NCI-H1436 treated with DMSO at 0.1 percent for 48 hours (cell line): ENCODE measurements around the gene FLNB.

Experiments
- DNase-seq: peaks from one replicate; lab custom pipeline; 2025; lab: John Stamatoyannopoulos, UW

Gene FLNB

GRCh38 chr3:58106061-58106460 lies 97.8 kb downstream of the FLNB start:
- DNase-seq: no peak

- no peak for DNase-seq
These were observed 98.4 kb downstream of the FLNB start for GRCh38 chr3:58106640-58107039.

- no peak for DNase-seq
These were observed 99.4 kb downstream of the FLNB start for GRCh38 chr3:58107597-58107996.

GRCh38 chr3:58109752-58110151 lies 101.5 kb downstream of the FLNB start:
- DNase-seq: no peak

GRCh38 chr3:58111513-58112184 lies 103.4 kb downstream of the FLNB start:
- DNase-seq: no peak

GRCh38 chr3:58112185-58112535 lies 103.9 kb downstream of the FLNB start:
- no peak for DNase-seq

GRCh38 chr3:58115175-58115574 lies 107.0 kb downstream of the FLNB start:
- no peak for DNase-seq

- DNase-seq: no peak
These were observed 108.1 kb downstream of the FLNB start for GRCh38 chr3:58116161-58116955.

GRCh38 chr3:58116985-58117384 lies 108.8 kb downstream of the FLNB start:
- DNase-seq: no peak

GRCh38 chr3:58117561-58118181 lies 109.4 kb downstream of the FLNB start:
- no peak for DNase-seq

- DNase-seq: no peak
These were observed 111.0 kb downstream of the FLNB start for GRCh38 chr3:58119186-58119585.

GRCh38 chr3:58120075-58120812 lies 112.0 kb downstream of the FLNB start:
- DNase-seq: no peak

GRCh38 chr3:58121183-58121582 lies 113.0 kb downstream of the FLNB start:
- no peak for DNase-seq

GRCh38 chr3:58122936-58123700 lies 114.9 kb downstream of the FLNB start:
- no peak for DNase-seq

- DNase-seq: no peak
These were observed 116.2 kb downstream of the FLNB start for GRCh38 chr3:58124387-58124786.

GRCh38 chr3:58129041-58129770 lies 121.0 kb downstream of the FLNB start:
- no peak for DNase-seq

- no peak for DNase-seq
These were observed 122.4 kb downstream of the FLNB start for GRCh38 chr3:58130591-58130990.

GRCh38 chr3:58131101-58131825 lies 123.0 kb downstream of the FLNB start:
- no peak for DNase-seq

- no peak for DNase-seq
These were observed 124.6 kb downstream of the FLNB start for GRCh38 chr3:58132850-58133249.

- DNase-seq: no peak
These were observed 126.2 kb downstream of the FLNB start for GRCh38 chr3:58134468-58134867.
